ENCODE results near the gene DMWD.
A peak's percentile ranks its signal among the peaks of the same experiment; 100 is the strongest.
"Not testable (repeated sequence)": the region's sequence is repeated elsewhere in the genome, so short reads cannot be mapped to it uniquely, and the experiment has no call there.

The DMWD gene

GRCh38 chr19:45816236-45817009, 23.8 kb upstream of the DMWD start:
- DNase-seq (ENCODE audit: low read depth in 2 of 2): no peak

DNA sequence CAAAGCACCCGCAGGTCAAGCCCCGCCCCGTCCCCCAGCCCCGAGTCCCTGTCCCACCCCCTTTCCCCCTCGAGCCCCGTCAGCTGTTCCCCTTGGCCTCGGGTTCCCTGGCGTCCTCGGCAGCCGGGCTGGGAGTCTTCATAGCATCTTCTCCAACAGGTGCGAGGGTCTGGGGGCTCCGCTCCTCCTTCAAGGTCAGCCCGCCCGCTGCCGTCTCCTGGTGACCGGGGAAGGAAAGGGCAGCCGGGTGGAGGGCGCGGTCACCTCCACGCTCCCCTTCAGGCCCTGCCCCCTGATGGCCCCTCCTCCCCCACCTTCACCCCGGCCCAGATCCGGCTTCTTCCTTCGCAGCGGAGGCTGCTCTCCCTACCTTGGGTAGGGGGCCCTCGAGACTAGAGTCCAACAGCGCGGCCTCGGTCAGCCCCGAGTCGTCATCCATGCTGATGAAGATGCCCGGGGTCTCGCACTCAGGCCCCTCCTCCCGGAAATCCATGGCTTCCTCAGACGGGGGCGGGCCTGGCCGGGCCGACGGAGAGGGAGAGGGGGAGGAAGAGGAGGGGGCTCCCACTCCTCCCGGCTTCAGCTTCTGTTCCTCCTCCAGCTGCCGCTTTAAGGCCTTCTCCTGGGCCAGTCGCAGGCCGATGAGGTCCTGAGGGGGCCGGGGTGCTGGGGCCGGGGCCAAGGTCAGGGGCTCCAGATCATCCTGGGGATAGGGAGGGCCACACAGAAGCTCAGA, 23.0 kb upstream of the DMWD start:
- no peak for DNase-seq (ENCODE audit: low read depth in 2 of 2)

GRCh38 chr19:45814851-45815480, 22.3 kb upstream of the DMWD start, which contains the start of gene RSPH6A:
Gene RSPH6A, minus strand, starts transcription at chr19:45815308. Its CDS starts 132 bp downstream, at chr19:45815176.
- DNase-seq (ENCODE audit: low read depth in 2 of 2): no peak

DNA sequence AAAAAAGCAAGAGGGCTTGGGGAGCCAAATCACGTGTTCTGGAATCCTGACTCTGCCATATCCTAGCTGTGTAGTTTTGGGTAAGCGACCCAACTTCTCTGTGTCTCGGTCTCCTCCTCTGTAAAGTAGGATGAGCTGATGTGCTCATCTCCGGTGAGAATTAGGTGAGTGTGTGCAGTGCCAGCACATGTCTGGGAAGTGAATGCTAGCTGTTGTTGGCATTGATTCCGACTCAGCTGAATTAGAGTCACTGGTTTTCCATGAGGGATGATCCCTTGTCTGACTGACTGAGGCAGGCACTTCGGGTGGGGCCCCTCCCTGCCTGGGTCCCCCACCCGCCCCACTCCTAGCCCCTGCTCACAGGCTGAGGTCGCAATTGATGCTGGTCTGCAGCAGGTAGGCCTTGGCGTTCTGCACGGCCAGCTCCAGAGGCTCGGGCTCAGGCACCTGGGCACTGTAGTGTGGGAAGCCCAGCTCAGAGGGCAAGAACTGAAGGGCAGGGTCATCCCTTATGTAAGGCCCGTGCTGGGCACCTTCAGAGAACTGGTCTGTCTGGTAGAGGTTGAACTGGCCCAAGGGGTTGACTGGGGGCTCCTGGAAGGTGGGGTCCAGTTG, 21.6 kb upstream of the DMWD start:
- no peak for DNase-seq (ENCODE audit: low read depth in 2 of 2)

- DNase-seq (ENCODE audit: low read depth in 2 of 2): no peak
Observed at GRCh38 chr19:45812297-45812696, 19.7 kb upstream of the DMWD start.

- no peak for DNase-seq (ENCODE audit: low read depth in 2 of 2)
Observed at GRCh38 chr19:45809643-45810159, 17.1 kb upstream of the DMWD start.

DNA sequence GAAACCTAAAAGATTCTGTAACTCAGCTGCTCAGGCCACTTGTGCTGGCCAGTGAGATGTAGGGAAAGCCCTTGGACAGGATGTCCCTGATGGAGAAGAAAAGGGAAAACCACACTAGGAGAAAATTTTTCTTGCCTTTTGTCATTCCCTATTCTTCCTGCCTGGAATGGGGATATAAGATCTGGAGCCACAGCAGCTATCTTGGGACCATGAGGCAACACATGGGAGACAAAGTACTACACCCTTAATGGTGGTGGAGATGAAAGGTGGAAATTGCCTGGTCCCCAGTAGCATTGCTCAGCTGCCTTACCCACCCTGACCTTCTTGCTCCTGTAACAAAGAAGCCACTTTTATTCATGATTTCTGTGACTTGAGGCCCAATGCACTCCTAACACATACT, 13.1 kb upstream of the DMWD start:
- no peak for DNase-seq (ENCODE audit: low read depth in 2 of 2)

DNA sequence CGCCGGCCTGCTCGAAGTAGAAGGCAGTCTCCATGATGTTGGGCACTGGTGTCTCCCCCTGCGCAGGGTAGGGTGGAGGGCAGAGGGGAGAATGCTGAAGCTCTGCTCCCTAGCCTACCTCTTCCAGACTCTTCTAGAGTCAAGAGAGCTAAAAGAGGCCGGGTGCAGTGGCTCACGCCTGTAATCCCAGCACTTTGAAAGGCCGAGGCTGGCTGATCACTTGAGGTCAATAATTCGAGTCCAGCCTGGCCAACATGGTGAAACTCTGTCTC, 12.2 kb upstream of the DMWD start:
- DNase-seq (ENCODE audit: low read depth in 2 of 2): no peak

DNA sequence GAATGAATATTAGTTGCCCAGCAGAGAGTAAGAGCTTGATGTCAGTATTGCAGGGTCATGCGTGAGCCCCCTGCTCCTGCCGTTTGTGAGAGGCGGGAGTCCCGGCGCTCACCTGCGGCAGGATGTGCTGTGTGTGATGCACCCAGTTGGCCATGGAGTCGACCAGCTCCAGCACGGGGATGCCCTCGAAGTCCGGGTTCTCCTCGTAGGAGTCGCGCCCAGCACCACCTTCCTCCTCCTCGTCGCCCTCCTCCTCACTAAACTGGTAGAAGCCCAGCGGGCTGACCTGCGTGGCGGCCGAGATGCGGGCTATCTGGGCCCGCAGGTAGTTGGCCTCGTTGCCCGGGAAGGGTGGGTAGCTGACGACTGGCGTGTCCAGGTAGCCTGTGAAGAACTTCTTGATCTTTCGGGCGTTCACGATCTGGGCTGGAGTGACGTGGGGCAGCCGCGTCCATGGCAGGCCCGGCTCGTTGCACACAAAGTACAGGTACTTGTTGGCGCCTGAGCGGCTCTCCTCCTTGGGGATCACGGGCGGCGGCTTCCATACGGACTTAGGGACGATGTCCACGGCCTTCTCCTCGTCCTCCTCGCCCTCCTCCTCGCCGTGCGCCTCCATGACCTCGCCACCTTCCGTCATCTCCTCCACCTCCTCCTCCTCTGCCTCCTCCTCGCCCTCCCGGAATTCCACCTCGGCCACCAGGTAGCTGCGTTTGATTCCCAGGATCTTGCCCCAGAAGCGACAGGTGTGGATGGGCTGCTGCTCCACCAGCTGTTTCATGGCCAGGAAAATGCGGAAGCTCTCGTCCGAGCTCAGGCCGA, 11.7 kb upstream of the DMWD start:
- no peak for DNase-seq (ENCODE audit: low read depth in 2 of 2)

DNA sequence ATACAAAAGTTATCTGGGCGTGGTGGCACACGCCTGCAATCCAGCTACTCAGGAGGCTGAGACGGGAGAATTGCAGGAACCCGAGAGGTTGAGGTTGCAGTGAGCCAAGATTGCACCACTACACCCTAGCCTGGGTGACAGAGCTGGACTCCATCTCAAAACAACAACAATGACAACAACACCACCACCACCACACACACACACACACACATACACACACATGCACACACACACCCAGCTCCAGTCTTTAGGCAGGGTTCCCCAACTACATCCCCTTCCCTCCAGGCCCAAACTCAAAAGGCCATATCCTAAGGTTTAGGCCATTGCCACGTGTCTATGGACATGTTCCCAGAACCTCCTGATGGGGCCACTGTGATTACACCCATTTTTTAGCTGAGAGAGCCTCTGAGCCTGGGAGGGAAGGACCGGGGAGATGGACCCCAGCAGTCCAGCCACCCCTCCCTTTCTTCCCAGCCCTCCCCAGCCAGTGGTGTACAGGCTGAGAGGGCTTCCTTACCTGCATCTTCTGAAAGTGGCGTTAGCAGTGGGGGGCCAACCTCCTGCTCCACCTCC, 9.0 kb upstream of the DMWD start:
- no peak for DNase-seq (ENCODE audit: low read depth in 2 of 2)

DNA sequence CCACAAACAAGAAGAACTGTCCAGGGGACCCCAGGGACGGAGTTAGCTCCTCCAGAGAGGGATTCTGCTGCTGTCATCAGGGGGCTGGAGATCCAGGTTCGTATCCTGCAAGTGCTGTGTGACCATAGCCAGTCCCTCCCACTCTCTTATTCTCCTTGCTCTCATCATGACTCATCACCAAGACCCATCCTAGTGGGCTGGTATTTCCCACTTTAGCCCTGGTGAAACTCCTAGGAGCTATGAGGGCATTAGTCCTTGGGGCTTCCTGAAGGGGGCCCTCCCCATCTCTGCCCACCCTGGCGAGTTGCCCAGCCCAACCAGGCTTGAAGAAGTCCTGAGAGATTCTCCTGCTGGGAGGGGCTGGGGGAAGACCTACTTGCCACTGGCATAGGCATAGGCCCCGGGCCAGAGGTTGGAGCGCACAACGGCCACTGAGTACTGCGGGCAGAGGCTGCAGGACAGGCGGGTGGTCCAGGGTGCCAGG, 7.5 kb upstream of the DMWD start:
- no peak for DNase-seq (ENCODE audit: low read depth in 2 of 2)

- DNase-seq (ENCODE audit: low read depth in 2 of 2): not testable (repeated sequence)
Observed at GRCh38 chr19:45799541-45799940, 6.9 kb upstream of the DMWD start.

GRCh38 chr19:45798995-45799517, 6.4 kb upstream of the DMWD start:
- peak; percentile 25 to 40 for DNase-seq (ENCODE audit: low read depth in 2 of 2)

DNA sequence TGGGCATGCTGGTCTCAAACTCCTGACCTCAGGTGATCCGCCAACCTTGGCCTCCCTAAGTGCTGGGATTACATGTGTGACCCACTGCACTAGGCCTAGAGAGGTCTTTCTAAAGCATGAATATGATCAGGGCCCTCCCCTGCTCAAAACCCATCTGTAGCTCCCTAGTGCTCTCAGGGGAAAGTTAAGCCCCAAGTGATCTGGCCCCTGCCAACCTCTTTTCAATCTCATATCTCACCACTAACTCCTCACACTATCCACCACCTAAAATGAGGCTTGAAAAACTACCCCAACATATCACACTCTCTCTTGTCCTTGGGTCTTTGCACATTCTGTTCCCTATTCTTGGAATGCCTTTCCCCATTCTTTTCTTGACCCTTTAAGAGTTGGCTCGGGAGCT, 2.0 kb upstream of the DMWD start:
- no peak for DNase-seq (ENCODE audit: low read depth in 2 of 2)

GRCh38 chr19:45793876-45794275, 1.2 kb upstream of the DMWD start:
- DNase-seq (ENCODE audit: low read depth in 2 of 2): no peak

DNA sequence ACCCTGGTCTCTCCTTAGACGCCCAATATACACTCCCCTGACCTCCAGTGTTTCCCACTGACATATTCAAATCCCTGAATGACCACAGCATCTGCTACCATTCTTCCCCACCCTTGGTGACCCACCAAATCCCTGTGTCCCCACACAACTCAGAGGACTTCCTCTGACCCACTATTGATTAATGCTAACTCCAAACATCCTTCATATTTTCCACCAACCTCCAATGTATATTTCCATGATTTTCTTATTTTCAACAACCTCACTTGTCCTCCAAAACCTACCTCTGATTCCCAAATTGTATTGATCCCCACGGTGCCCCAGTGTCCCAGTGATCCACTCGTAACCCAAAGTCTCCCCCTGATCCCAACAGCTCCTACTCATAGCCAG, 526 bp upstream of the DMWD start:
- DNase-seq (ENCODE audit: low read depth in 2 of 2): no peak

- no peak for DNase-seq (ENCODE audit: low read depth in 2 of 2)
Observed at GRCh38 chr19:45791744-45792469, 738 bp downstream of the DMWD start.

GRCh38 chr19:45790942-45791341, 1.7 kb downstream of the DMWD start:
- DNase-seq (ENCODE audit: low read depth in 2 of 2): no peak

GRCh38 chr19:45789035-45789786, 3.4 kb downstream of the DMWD start:
- no peak for DNase-seq (ENCODE audit: low read depth in 2 of 2)

Measured in stimulated activated CD4-positive, alpha-beta T cell treated with anti-CD3 and anti-CD28 coated beads, Interleukin-1b, Interleukin-23, amount 100 ng/mL, for 1 hour (primary cell).